TTC549 (cell line): ENCODE results near the gene HCN4.
A peak's percentile ranks its signal among the peaks of the same experiment; 100 is the strongest.
"Not testable (repeated sequence)": the region's sequence is repeated elsewhere in the genome, so short reads cannot be mapped to it uniquely, and the experiment has no call there.

Experiments
- FAIRE-seq: peaks from 2 replicates; lab custom pipeline; 2012; peaks lifted over from hg19 to GRCh38; lab: Jason Lieb, UNC

Gene HCN4

GRCh38 chr15:73324496-73325170 lies 44.1 kb downstream of the HCN4 start:
- no peak for FAIRE-seq

GRCh38 chr15:73323956-73324355 lies 44.8 kb downstream of the HCN4 start:
- FAIRE-seq: no peak

- FAIRE-seq: no peak
Observed at GRCh38 chr15:73323374-73323955, 45.3 kb downstream of the HCN4 start.

- no peak for FAIRE-seq
Observed at GRCh38 chr15:73322665-73323373, 45.9 kb downstream of the HCN4 start.

- no peak for FAIRE-seq
Observed at GRCh38 chr15:73321496-73322450, 47.0 kb downstream of the HCN4 start.

GRCh38 chr15:73320619-73321180 lies 48.1 kb downstream of the HCN4 start:
- no peak for FAIRE-seq

GRCh38 chr15:73319460-73320245 lies 49.1 kb downstream of the HCN4 start:
- FAIRE-seq: no peak

- FAIRE-seq: no peak
Observed at GRCh38 chr15:73318463-73319351, 50.1 kb downstream of the HCN4 start.

- no peak for FAIRE-seq
Observed at GRCh38 chr15:73317651-73318462, 50.9 kb downstream of the HCN4 start.

GRCh38 chr15:73313861-73314260 lies 54.9 kb downstream of the HCN4 start:
- FAIRE-seq: no peak

GRCh38 chr15:73308305-73308704 lies 60.5 kb downstream of the HCN4 start:
- FAIRE-seq: no peak

- peak; percentile 33 for FAIRE-seq
Observed at GRCh38 chr15:73305331-73306211, 63.2 kb downstream of the HCN4 start.

- FAIRE-seq: no peak
Observed at GRCh38 chr15:73303636-73304035, 65.1 kb downstream of the HCN4 start.

GRCh38 chr15:73300286-73300685 lies 68.5 kb downstream of the HCN4 start:
- not testable (repeated sequence) for FAIRE-seq

- no peak for FAIRE-seq
Observed at GRCh38 chr15:73298522-73299245, 70.1 kb downstream of the HCN4 start.

GRCh38 chr15:73296609-73297353 lies 72.0 kb downstream of the HCN4 start:
- no peak for FAIRE-seq
